Thyroid gland (tissue), 4 donors: ENCODE data around the gene CAMKMT.

Source experiments
- CTCF ChIP-seq, 6 experiments: fragments of 200-600 bp in 3 of 6; fragments of 450-650 bp in 3 of 6; sonication (generic) in 3 of 6; IDR thresholded peaks; one replicate each; pipeline ENCODE4 v1.5.1; 2016 to 2019; ENCODE audit warnings: antibody characterized with exemption in 6 of 6, mild to moderate bottlenecking in 2 of 6, inconsistent platforms in 1 of 6, moderate library complexity in 1 of 6
- POLR2A ChIP-seq, 2 donors: fragments of 450-650 bp; IDR thresholded peaks; one replicate each; pipeline ENCODE4 v1.6.1; 2017; ENCODE audit warnings: antibody characterized with exemption in 2 of 2, mild to moderate bottlenecking in 2 of 2, moderate library complexity in 1 of 2

- TF ChIP-seq POLR2A (IDR thresholded peaks at IDR 0.05) (no peak), CTCF (IDR thresholded peaks at IDR 0.05) (no peak)
Observed at GRCh38 chr2:44766220-44766619, 404.5 kb downstream of the CAMKMT start.
